OCI-LY1 (cell line): ENCODE measurements around the gene RNU7-1.
A peak's percentile ranks its signal among the peaks of the same experiment; 100 is the strongest.

Experiments used
- H2AFZ ChIP-seq: fragments of 200-600 bp; sonication (generic), shearing (Covaris generic); 2 replicates; pipeline ENCODE4 v1.6.0; 2014; ENCODE audit warnings: antibody characterized with exemption, mild to moderate bottlenecking, low read length
- H3F3A ChIP-seq: fragments of 200-600 bp; sonication (generic), shearing (Covaris generic); 2 replicates; pipeline ENCODE4 v1.6.0; 2014; ENCODE audit warnings: mild to moderate bottlenecking, antibody characterized with exemption, low read length, moderate library complexity; ENCODE audit not compliant: insufficient read depth
- H3K27ac ChIP-seq: fragments of 200-600 bp; sonication (generic); 2 replicates; pipeline ENCODE4 v1.5.1; 2014; ENCODE audit warnings: low read length, mixed run types, mild to moderate bottlenecking, low read depth; ENCODE audit not compliant: poor library complexity, severe bottlenecking
- H3K27me3 ChIP-seq: fragments of 200-600 bp; sonication (generic); 2 replicates; pipeline ENCODE4 v1.6.0; 2014; ENCODE audit warnings: antibody characterized with exemption, mild to moderate bottlenecking, low read length, moderate library complexity; ENCODE audit not compliant: insufficient read depth
- H3K36me3 ChIP-seq: fragments of 200-600 bp; sonication (generic); 2 replicates; pipeline ENCODE4 v1.6.1; 2014; ENCODE audit warnings: mild to moderate bottlenecking, antibody characterized with exemption, low read length, moderate library complexity, mixed read lengths; ENCODE audit not compliant: insufficient read depth
- H3K4me1 ChIP-seq: fragments of 200-600 bp; sonication (generic); 2 replicates; pipeline ENCODE4 v1.5.1; 2014; ENCODE audit warnings: mild to moderate bottlenecking, low read length, moderate library complexity; ENCODE audit not compliant: insufficient read depth, severe bottlenecking
- H3K4me2 ChIP-seq: fragments of 200-600 bp; sonication (generic), shearing (Covaris generic); 2 replicates; pipeline ENCODE4 v1.6.1; 2014; ENCODE audit warnings: low read length
- H3K4me3 ChIP-seq: fragments of 200-600 bp; sonication (generic); 2 replicates; pipeline ENCODE4 v1.5.1; 2014; ENCODE audit warnings: low read length, low read depth, mild to moderate bottlenecking, mixed read lengths; ENCODE audit not compliant: poor library complexity, severe bottlenecking
- H3K79me2 ChIP-seq: fragments of 200-600 bp; shearing (Covaris generic); 2 replicates; pipeline ENCODE4 v1.6.1; 2016; ENCODE audit warnings: mixed run types, low read length, mixed read lengths; ENCODE audit not compliant: insufficient read depth
- H3K9ac ChIP-seq: fragments of 200-600 bp; sonication (generic), shearing (Covaris generic); 2 replicates; pipeline ENCODE4 v1.6.1; 2014; ENCODE audit warnings: mild to moderate bottlenecking, low read length, mixed read lengths
- H3K9me2 ChIP-seq: fragments of 200-600 bp; sonication (generic), shearing (Covaris generic); 2 replicates; pipeline ENCODE4 v1.6.1; 2014; ENCODE audit warnings: low read depth, mild to moderate bottlenecking, low read length, mixed read lengths
- H3K9me3 ChIP-seq: fragments of 200-600 bp; shearing (Covaris generic); 2 replicates; pipeline ENCODE4 v1.6.1; 2014; ENCODE audit warnings: low read length, mixed read lengths
- H4K20me1 ChIP-seq: fragments of 200-600 bp; sonication (generic), shearing (Covaris generic); 2 replicates; pipeline ENCODE4 v1.6.0; 2016; ENCODE audit warnings: mild to moderate bottlenecking, low read length; ENCODE audit not compliant: insufficient read depth
- CTCF ChIP-seq: fragments of 200-600 bp; sonication (generic), shearing (Covaris generic); IDR thresholded peaks from 2 replicates; pipeline ENCODE4 v1.5.1; 2017; ENCODE audit warnings: mild to moderate bottlenecking, antibody characterized with exemption, low read length, moderate library complexity, mixed read lengths
- EZH2 ChIP-seq: fragments of 200-600 bp; sonication (generic), shearing (Covaris generic); IDR thresholded peaks from 2 replicates; pipeline ENCODE4 v1.8.0; 2017; ENCODE audit warnings: borderline replicate concordance, mixed run types, mild to moderate bottlenecking, antibody characterized with exemption, low read length, moderate library complexity, mixed read lengths

Gene RNU7-1

GRCh38 chr12:6957151-6957701, 13.6 kb downstream of the RNU7-1 start:
- peaks cover 50% of the 10 kb centered on the region for H3K4me1 ChIP-seq
- H3K4me2 ChIP-seq, result no peak overlapping the region
- no peak overlapping the region for H3K27ac ChIP-seq

GRCh38 chr12:6957741-6958608, 14.4 kb downstream of the RNU7-1 start:
- Histone ChIP-seq H3K4me2 (no peak overlapping the region), H3K27ac (no peak overlapping the region), H2AFZ (no peak overlapping the region), H3K79me2 (no peaks in the 10 kb centered on the region), H3K9me3 (no peaks in the 10 kb centered on the region), H4K20me1 (no peaks in the 10 kb centered on the region), H3K9ac (no peak overlapping the region), H3K36me3 (no peaks in the 10 kb centered on the region), H3K4me1 (peaks cover 46% of the 10 kb centered on the region), H3K4me3 (no peak overlapping the region), H3F3A (no peaks in the 10 kb centered on the region), H3K27me3 (peaks cover 10% of the 10 kb centered on the region; the same call in 1 of the 2 replicates), H3K9me2 (no peaks in the 10 kb centered on the region)
- TF ChIP-seq CTCF (no peak), EZH2 (no peak)

More at GRCh38 chr12:6957151-6957701, 13.6 kb downstream of the RNU7-1 start:
- TF ChIP-seq CTCF (no peak), EZH2 (no peak)
- no peak overlapping the region for H2AFZ ChIP-seq
- no peaks in the 10 kb centered on the region for H3K9me2 ChIP-seq
- H3K79me2 ChIP-seq, result no peaks in the 10 kb centered on the region
- H3K9me3 ChIP-seq, result no peaks in the 10 kb centered on the region
- H3K9ac ChIP-seq, result no peak overlapping the region
- no peaks in the 10 kb centered on the region for H3F3A ChIP-seq
- H4K20me1 ChIP-seq, result no peaks in the 10 kb centered on the region
- H3K36me3 ChIP-seq, result no peaks in the 10 kb centered on the region
- no peak overlapping the region for H3K4me3 ChIP-seq
- H3K27me3 ChIP-seq, result peaks cover 10% of the 10 kb centered on the region; the same call in 1 of the 2 replicates

- peak overlapping the region; percentile 29 for H3K4me2 ChIP-seq
These were observed 15.0 kb downstream of the RNU7-1 start for GRCh38 chr12:6958609-6959057.

More at GRCh38 chr12:6958609-6959057, 15.0 kb downstream of the RNU7-1 start:
- Histone ChIP-seq H3F3A (no peaks in the 10 kb centered on the region), H3K27ac (no peak overlapping the region), H3K4me3 (no peak overlapping the region), H2AFZ (no peak overlapping the region), H3K9me3 (no peaks in the 10 kb centered on the region), H3K9ac (no peak overlapping the region), H3K4me1 (peaks cover 42% of the 10 kb centered on the region), H3K27me3 (peaks cover 10% of the 10 kb centered on the region; the same call in 1 of the 2 replicates), H4K20me1 (no peaks in the 10 kb centered on the region), H3K9me2 (no peaks in the 10 kb centered on the region), H3K36me3 (no peaks in the 10 kb centered on the region), H3K79me2 (no peaks in the 10 kb centered on the region)
- TF ChIP-seq EZH2 (no peak), CTCF (no peak)
